Lung (tissue), 12 donors: Measurements from ENCODE around the gene C16orf92. TPM values are rescaled to one million over a fixed set of nuclear protein-coding genes. Genes with fewer than 3 reads are reported as not detected.

ENCODE experiments used
- ATAC-seq: fragments of 200-7000 bp; cut with Tn5 transposase; one replicate; pipeline ENCODE4 v1.9.1; 2020; ENCODE audit warnings: moderate number of reproducible peaks; ENCODE audit not compliant: insufficient read depth, low FRiP score
- DNase-seq, 3 donors: peaks; one replicate each; pipeline ENCODE4 v3.0.0-alpha.2; 2013 to 2017
- H3K27ac ChIP-seq, 2 donors: one replicate each; pipeline ENCODE4 v1.5.1; 2013; ENCODE audit warnings: mild to moderate bottlenecking in 2 of 2, moderate library complexity in 2 of 2, control low read depth in 1 of 2, inconsistent platforms in 1 of 2, low read depth in 1 of 2, low read length in 1 of 2
- H3K27me3 ChIP-seq, 3 donors: one replicate each; pipeline ENCODE4 v1.5.1; 2013; ENCODE audit warnings: low read length in 2 of 3; ENCODE audit not compliant: control insufficient read depth in 3 of 3, insufficient read depth in 3 of 3
- H3K36me3 ChIP-seq, 4 donors: one replicate each; pipeline ENCODE4 v1.5.1; 2013; ENCODE audit warnings: low read length in 4 of 4, mild to moderate bottlenecking in 1 of 4, moderate library complexity in 1 of 4; ENCODE audit not compliant: control insufficient read depth in 4 of 4, insufficient read depth in 4 of 4
- H3K4me1 ChIP-seq, 5 donors: one replicate each; pipeline ENCODE4 v1.5.1; 2013; ENCODE audit warnings: low read length in 5 of 5, mild to moderate bottlenecking in 2 of 5, moderate library complexity in 1 of 5; ENCODE audit not compliant: control insufficient read depth in 5 of 5, insufficient read depth in 5 of 5
- H3K4me3 ChIP-seq: one replicate; pipeline ENCODE4 v1.5.1; 2013; ENCODE audit warnings: mild to moderate bottlenecking, control low read depth, moderate library complexity
- H3K9ac ChIP-seq, 2 donors: one replicate each; pipeline ENCODE4 v1.5.1; 2013; ENCODE audit warnings: low read length in 2 of 2, control low read depth in 1 of 2; ENCODE audit not compliant: insufficient read depth in 1 of 2
- H3K9me3 ChIP-seq, 4 donors: one replicate each; pipeline ENCODE4 v1.5.1; 2013; ENCODE audit warnings: low read length in 3 of 4, mild to moderate bottlenecking in 1 of 4, moderate library complexity in 1 of 4; ENCODE audit not compliant: control insufficient read depth in 4 of 4, insufficient read depth in 3 of 4
- CTCF ChIP-seq: IDR thresholded peaks from 2 replicates; pipeline ENCODE4 v1.5.1; 2012; ENCODE audit warnings: mild to moderate bottlenecking; ENCODE audit errors: control extremely low read depth, extremely low read depth
- WGBS, 2 donors: extraction: QIAGEN DNeasy Blood & Tissue Kit; methylation state at CpG; one replicate each; pipeline ENCODE4 v1.1.7; 2013; 5-methylcytosine and 5-hydroxymethylcytosine counted together
- polyA plus RNA-seq, 2 donors: library from polyadenylated mRNA; stranded (reverse); fragments of 200-250 nt; gene quantifications; one replicate each; pipeline ENCODE4 v1.2.1, GENCODE V29; 2013
- total RNA-seq, 2 donors: library from RNA; depleted of rRNA in 1 of 2; stranded (reverse); fragments of >200 nt in 1 of 2; gene quantifications; one replicate each; pipeline ENCODE4 v1.2.1, GENCODE V29; 2014 to 2021
- donor health status: control.
- donor health status: control.
- donor health status: Bipolar disorder and iron deficiency.
- donor health status: healthy.
- donor health status: DM: yes; HTN: yes; CAD: no.

Gene C16orf92
- total and polyA plus RNA-seq, 4 donors = not detected

- Histone ChIP-seq H3K36me3 (no peaks in the 10 kb centered on the region), H3K27me3 (peaks cover 0 to 40% (median 9%) of the 10 kb centered on the region in 3 donors), H3K4me1 (peaks cover 0 to 22% (median 0%) of the 10 kb centered on the region in 5 donors), H3K27ac (no peak overlapping the region), H3K4me3 (no peak overlapping the region), H3K9me3 (peaks cover 0 to 2% (median 0%) of the 10 kb centered on the region in 4 donors), H3K9ac (no peak overlapping the region)
- ATAC-seq (no peak), DNase-seq (no peak)
- 18 to 19% methylated on average over 23 of the region's 23 CpGs for WGBS, 2 donors
- TF ChIP-seq CTCF = no peak
These were observed 7.2 kb downstream of the C16orf92 start for GRCh38 chr16:30030011-30030685.

GRCh38 chr16:30030841-30031413 is 7.9 kb downstream of the C16orf92 start, which contains the start of gene TLCD3B:
Gene TLCD3B, minus strand, starts transcription at chr16:30031271. Its CDS starts 744 bp downstream, at chr16:30030527.
- peaks cover 0 to 43% (median 9%) of the 10 kb centered on the region in 3 donors for H3K27me3 ChIP-seq
- no peak for TF ChIP-seq CTCF
- peaks cover 0 to 2% (median 0%) of the 10 kb centered on the region in 4 donors for H3K9me3 ChIP-seq
- 2 to 3% methylated on average over 19 to 27 of the region's 27 CpGs for WGBS, 2 donors
- H3K4me1 ChIP-seq = peaks cover 0 to 22% (median 0%) of the 10 kb centered on the region in 5 donors
- H3K36me3 ChIP-seq = no peaks in the 10 kb centered on the region
- ATAC-seq (no peak), DNase-seq (no peak)
- H3K27ac ChIP-seq = no peak within 1 kb of the TSS
- H3K9ac ChIP-seq = no peak within 1 kb of the TSS
- no peak within 1 kb of the TSS for H3K4me3 ChIP-seq

GRCh38 chr16:30031477-30031918 is 8.5 kb downstream of the C16orf92 start:
- ATAC-seq = no peak
- Histone ChIP-seq H3K9me3 (peaks cover 0 to 2% (median 0%) of the 10 kb centered on the region in 4 donors), H3K27ac (no peak overlapping the region), H3K27me3 (peaks cover 0 to 42% (median 9%) of the 10 kb centered on the region in 3 donors), H3K4me3 (no peak overlapping the region), H3K36me3 (no peaks in the 10 kb centered on the region), H3K4me1 (peaks cover 0 to 22% (median 0%) of the 10 kb centered on the region in 5 donors), H3K9ac (no peak overlapping the region)
- 12 to 14% methylated on average over 11 of the region's 11 CpGs for WGBS, 2 donors
- TF ChIP-seq CTCF = no peak
- no peak for DNase-seq
